Measurements from ENCODE around the gene ZFYVE27.
A peak's percentile ranks its signal among the peaks of the same experiment; 100 is the strongest.

The ZFYVE27 gene

DNA sequence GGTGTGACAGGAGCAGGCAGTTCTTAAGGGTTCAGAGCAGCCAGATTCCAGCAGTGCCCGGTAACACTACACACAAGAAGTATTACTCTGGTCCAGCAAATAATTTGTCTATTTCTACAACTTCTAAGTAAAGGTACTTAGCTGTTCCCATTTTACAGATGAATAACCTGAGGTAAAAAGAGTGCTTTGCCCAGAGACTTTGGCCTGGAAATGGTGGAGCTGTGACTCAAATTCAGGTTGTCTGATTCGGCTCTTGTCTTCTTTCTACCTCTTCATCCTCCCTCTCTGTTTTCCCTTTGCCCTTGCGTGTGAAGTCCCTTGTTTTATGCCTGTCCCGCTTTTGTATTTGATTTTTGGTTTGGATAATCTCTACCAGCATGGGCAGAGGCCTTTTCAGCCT is 17.8 kb downstream of the ZFYVE27 start:
- Histone ChIP-seq H3K4me3 (no peak overlapping the region), H3K27me3 (no peaks in the 10 kb centered on the region), H3K27ac (no peak overlapping the region), H3K36me3 (peaks cover 84 to 98% (median 97%) of the 10 kb centered on the region in 3 donors), H3K4me1 (no peaks in the 10 kb centered on the region), H3K9me3 (no peaks in the 10 kb centered on the region)
- intact Hi-C loops (cut with DNase I; ENCODE audit: low total_unique reads), result no loop called here
- DNase-seq, result no peak
- TF ChIP-seq, protein P1, sequence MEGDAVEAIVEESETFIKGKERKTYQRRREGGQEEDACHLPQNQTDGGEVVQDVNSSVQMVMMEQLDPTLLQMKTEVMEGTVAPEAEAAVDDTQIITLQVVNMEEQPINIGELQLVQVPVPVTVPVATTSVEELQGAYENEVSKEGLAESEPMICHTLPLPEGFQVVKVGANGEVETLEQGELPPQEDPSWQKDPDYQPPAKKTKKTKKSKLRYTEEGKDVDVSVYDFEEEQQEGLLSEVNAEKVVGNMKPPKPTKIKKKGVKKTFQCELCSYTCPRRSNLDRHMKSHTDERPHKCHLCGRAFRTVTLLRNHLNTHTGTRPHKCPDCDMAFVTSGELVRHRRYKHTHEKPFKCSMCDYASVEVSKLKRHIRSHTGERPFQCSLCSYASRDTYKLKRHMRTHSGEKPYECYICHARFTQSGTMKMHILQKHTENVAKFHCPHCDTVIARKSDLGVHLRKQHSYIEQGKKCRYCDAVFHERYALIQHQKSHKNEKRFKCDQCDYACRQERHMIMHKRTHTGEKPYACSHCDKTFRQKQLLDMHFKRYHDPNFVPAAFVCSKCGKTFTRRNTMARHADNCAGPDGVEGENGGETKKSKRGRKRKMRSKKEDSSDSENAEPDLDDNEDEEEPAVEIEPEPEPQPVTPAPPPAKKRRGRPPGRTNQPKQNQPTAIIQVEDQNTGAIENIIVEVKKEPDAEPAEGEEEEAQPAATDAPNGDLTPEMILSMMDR (IDR thresholded peaks at IDR 0.05), result no peak

DNA sequence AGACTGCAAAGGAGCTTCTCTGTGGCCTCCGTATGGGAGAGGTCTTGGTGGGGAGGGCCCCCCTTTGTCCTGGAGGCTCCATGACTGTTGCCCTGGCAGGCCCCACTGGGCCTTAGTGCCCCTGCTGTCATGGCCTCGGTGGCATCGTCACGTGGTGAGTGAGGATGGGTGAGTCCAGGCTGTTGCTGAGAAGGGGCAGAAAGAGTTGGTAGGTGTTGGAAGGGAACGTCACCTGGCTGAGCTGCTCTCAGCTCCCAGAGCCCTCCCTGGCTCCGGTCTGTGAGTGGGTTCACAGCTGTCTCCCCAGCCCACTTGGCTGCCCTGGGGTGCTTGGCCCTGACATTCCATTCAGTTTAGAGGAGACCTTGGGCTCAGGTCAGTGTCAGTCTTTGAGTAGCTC is 18.8 kb downstream of the ZFYVE27 start:
- TF ChIP-seq, protein P1 (IDR thresholded peaks at IDR 0.05), result no peak
- no peaks in the 10 kb centered on the region for H3K27me3 ChIP-seq
- H3K9me3 ChIP-seq, result no peaks in the 10 kb centered on the region
- no peaks in the 10 kb centered on the region for H3K4me1 ChIP-seq
- H3K4me3 ChIP-seq, result no peak overlapping the region
- no peak for DNase-seq
- no peak overlapping the region for H3K27ac ChIP-seq
- intact Hi-C loops (cut with DNase I; ENCODE audit: low total_unique reads), result no loop called here
- H3K36me3 ChIP-seq, result peaks cover 75 to 98% (median 97%) of the 10 kb centered on the region in 3 donors

DNA sequence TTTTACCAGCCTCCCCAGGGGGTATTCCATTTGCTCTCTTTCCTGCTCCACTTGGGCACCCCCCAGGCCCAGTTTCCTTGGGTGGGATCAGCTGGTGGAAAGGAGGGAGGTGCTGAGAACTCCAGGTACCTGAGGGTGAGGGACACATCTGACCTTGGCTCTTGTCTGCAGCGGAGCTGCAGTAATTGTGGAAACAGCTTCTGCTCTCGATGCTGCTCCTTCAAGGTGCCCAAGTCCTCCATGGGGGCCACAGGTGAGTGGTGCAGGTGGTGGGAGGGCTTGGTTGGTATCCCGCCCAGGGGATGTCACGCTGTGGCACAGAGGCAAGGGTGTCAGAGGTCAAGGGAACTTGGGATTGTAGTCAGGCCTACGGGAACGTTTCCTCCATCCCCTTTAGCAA is 20.5 kb downstream of the ZFYVE27 start:
- intact Hi-C loops (cut with DNase I; ENCODE audit: low total_unique reads), result no loop called here
- DNase-seq, result no peak
- no peaks in the 10 kb centered on the region for H3K9me3 ChIP-seq
- no peak overlapping the region for H3K27ac ChIP-seq
- no peak overlapping the region for H3K4me3 ChIP-seq
- H3K27me3 ChIP-seq, result no peaks in the 10 kb centered on the region
- peaks cover 58 to 98% (median 91%) of the 10 kb centered on the region in 3 donors for H3K36me3 ChIP-seq
- TF ChIP-seq, protein P1 (IDR thresholded peaks at IDR 0.05), result no peak
- no peaks in the 10 kb centered on the region for H3K4me1 ChIP-seq

DNA sequence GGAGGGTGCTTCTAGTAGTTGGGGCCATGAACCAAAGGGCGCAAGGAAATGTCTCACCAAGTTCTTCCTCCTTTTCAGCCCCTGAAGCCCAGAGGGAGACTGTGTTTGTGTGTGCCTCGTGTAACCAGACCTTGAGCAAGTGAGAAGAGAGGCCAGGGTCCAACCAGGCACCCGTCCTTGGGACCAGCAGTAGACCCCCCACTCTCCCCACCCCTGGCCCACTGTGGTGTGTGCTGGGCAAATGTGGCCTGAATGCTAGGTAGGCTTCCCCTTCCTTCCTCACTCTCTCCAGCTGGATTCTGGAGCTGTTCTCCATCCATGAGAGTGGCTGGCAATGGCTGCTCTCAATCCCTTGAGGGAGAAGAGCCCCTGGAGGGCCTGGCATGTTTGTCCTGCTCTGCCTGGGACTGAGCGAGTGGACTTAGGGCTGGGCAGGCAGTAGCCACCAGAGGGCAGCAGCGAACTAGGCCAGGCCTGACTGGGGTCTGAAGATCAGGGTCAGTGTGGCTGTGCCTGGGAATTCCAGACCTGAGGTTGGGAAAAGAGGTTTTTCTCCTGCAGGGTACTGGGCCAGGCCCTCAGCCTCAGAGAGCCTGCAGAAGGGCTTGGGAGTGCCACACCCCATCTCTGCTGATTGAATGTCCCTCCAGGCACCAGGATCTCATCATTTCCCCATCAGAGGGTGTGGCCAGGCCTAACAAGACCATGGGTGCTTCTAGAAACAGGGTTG is 22.4 kb downstream of the ZFYVE27 start:
- no peaks in the 10 kb centered on the region for H3K27me3 ChIP-seq
- H3K4me3 ChIP-seq, result no peak overlapping the region
- H3K36me3 ChIP-seq, result peaks cover 40 to 86% (median 76%) of the 10 kb centered on the region in 3 donors
- peak in 1 of 2 donors; percentile 36 for DNase-seq
- H3K9me3 ChIP-seq, result no peaks in the 10 kb centered on the region
- H3K27ac ChIP-seq, result no peak overlapping the region
- intact Hi-C loops (cut with DNase I; ENCODE audit: low total_unique reads), result no loop called here
- H3K4me1 ChIP-seq, result no peaks in the 10 kb centered on the region
- TF ChIP-seq, protein P1 (IDR thresholded peaks at IDR 0.05), result peak; percentile 55 to 75

DNA sequence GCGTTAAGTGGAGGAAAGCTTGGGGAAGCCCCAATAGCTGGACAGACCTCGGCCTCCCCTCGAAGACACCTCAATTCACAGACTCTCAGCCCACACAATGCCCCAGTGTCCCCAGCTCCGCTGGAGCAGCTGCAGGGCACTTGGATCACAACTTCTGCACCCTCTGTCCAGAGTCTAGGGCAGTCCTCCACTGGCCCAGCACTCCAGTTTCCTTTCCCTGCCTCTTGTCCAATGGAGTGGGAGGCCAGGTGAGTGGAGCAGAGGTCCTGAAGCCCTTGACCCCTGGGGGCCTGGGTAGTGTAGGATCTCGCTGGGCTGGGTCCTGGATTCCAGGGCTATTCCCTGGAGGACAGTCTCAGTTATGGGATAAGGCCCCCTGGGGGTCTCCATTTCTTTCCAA is 23.0 kb downstream of the ZFYVE27 start:
- H3K4me1 ChIP-seq, result no peaks in the 10 kb centered on the region
- H3K27ac ChIP-seq, result no peak overlapping the region
- H3K4me3 ChIP-seq, result no peak overlapping the region
- intact Hi-C loops (cut with DNase I; ENCODE audit: low total_unique reads), result no loop called here
- peaks cover 34 to 79% (median 70%) of the 10 kb centered on the region in 3 donors for H3K36me3 ChIP-seq
- H3K9me3 ChIP-seq, result no peaks in the 10 kb centered on the region
- TF ChIP-seq, protein P1 (IDR thresholded peaks at IDR 0.05), result no peak
- DNase-seq, result no peak
- H3K27me3 ChIP-seq, result no peaks in the 10 kb centered on the region

Data from tibial artery (tissue), 4 donors.